ENCODE measurements around the gene TNNI3K. TPM values are rescaled to one million over a fixed set of nuclear protein-coding genes. Genes with fewer than 3 reads are reported as not detected.

TNNI3K gene
- polyA plus RNA-seq, 5 donors: 0.70 to 2.7 (median 1.3) TPM

DNA sequence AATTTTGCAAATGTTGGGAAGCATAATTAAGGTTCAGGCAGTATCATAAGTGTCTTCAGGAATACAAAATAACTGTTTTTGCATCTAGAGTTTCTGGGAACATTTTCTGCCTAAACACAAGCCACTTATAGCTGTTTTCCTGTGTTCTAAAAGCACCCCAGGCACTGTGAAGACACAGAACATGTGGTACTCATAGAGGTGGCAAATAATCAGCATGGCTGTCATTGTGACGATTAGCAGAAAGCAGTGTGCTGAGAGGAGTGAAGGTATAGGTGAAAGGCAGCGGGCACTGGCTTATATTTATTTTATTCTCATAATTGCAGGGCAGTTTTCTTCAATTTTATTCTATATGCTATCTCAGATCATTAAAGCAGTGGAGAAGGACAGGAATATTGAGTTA lies 157.7 kb downstream of the TNNI3K start:
- DNase-seq: no peak

DNA sequence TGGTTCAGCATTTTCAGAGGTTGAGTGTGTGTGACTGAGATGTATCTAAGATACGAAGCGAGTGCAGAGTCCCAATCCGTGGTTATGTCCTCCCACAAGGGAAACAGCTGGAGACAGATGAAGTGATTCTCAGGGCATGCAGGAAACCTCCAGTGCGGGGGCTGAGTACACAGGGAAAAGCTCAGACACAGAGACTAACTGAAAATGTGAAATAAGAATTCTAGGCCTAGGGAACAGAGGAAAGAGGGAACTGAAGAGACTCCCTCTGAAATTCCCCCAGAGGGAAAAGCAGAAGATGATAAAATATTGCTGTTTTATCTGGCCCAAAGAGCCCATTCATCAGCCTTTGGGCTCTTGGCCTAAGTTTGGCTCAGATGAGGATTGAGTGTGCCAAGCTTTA lies 160.4 kb downstream of the TNNI3K start:
- no peak for DNase-seq

DNA sequence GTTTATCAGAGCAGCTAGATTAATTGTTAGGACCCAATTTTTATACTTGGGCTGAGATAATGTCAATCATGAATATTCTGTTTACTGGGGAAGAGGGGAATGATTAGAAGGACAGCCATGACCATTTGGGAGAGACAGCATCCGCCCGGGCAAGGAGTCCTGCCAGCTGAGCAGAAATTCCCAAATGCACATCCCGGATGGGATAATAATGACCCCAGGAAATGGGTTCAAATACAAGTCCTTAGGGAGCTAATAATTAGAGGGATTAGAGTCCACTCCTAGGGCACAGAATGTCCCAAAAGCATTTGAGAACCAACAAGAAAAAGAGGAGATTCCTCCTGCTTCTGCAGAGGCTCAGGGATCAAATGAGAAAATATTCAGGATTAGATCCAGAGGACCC lies 161.3 kb downstream of the TNNI3K start:
- DNase-seq: no peak

GRCh38 chr1:74396933-74397332 lies 161.7 kb downstream of the TNNI3K start:
- no peak for DNase-seq

GRCh38 chr1:74399249-74399648 lies 164.1 kb downstream of the TNNI3K start:
- DNase-seq: no peak

DNA sequence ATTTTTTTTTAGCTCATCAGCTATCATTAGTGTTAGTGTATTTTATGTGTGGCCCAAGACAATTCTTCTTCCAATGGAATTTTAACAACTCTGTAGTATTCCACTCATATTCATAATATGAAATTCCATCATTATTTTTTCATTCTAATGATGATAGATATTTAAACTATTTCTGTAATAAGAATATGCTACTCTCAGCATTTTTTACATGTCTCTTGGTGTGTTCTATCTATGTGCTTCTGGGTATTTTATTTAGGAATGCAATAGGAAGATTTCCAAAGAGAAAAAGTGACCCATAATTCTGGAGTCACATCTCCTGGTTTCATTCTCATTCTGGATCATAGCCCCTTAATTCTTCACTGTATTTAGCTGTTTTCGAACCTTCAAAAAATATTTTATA lies 167.7 kb downstream of the TNNI3K start:
- no peak for DNase-seq

DNA sequence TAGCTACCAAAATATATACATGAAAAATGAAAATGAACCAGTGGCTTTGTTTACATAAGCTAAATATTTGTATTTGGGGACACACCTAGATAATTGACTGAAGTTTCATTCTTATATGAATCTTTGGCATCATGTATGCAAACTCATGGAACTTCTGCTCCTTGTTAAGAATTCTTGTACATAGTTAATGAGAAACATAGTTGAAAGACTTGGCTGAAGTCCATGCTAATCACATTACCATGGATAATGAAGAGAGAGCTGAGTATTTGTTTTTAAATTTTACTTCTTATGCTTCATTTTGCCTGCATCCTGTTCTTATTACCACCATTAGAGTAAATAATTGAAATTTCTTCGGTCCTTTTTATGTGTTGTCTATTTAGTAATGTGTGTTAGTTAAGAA lies 168.4 kb downstream of the TNNI3K start:
- peak in 1 of 2 donors; percentile 24 for DNase-seq

DNA sequence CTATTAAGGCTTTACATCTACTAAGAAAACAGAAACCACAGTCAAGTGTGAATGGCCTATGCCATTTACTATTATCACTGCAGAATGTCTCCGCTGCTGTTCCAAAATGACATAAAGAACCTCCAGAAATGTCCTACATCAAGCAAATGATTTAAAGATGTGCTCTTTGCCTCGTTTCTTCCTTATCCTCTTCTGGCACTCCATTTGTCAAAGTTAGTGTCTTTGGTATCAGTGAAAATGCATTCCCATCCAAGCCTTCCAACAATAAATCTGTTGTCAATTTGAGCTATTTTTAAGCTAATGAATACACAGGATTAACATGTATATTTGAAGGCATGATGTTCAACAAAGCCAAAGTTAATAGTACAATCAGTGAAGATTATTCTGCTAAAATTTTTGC lies 171.6 kb downstream of the TNNI3K start:
- DNase-seq: no peak

- no peak for DNase-seq
Observed at GRCh38 chr1:74407902-74408301, 172.7 kb downstream of the TNNI3K start.

DNA sequence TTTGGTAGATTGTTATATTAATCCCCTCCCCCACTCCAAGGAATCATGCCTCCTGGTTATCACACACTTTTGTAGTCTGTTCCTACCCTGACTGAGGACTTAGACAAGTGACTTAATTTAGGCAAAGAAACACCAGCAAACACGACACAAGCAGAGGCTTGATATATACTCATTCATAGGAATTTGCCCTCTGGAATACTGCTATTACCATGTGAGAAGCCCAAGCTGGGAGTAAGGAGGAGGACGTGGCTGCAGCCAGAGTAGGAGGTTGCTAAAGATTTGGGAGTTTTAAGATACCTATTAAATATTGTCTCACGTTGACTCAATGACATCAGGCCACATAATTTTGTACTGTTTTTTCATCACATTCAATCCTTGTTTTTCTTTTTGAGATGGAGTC lies 177.1 kb downstream of the TNNI3K start:
- DNase-seq: no peak

GRCh38 chr1:74415935-74416334 lies 180.7 kb downstream of the TNNI3K start:
- DNase-seq: no peak

DNA sequence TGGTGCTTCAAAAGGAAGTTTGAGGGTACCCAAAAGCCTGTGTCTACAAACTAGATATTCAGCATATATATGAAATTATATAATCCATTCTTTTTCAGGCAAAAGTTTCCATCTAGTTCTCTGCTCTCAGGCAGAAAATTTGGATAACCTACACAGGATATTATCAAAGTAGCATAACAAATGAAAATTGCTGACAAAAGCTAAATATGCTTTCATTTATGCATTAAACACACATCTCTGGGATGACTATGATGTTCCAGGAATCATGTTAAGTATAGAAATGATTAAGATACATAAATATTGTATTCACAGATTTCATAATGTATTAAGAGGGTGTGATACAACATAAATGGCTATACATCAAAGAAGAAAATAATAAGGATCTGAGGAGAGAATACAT lies 184.4 kb downstream of the TNNI3K start:
- DNase-seq: no peak

DNA sequence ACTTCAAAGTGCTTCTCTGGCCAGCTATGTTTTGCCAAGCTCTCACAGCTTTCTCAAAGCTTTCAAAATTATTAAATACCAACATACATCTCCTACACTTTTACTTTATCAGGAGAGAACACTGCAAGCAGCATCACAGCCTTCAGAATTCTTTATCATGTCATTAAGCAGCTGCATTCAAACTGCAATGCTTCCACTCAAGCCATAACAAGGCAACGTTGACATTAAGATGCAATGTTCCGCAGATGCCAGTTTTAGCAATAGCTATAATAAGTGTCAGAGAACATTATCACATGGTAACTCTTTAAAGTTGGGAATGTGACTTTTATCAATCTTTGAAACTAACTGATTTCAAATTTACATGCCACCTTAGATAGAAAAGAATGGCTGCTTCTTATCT lies 185.3 kb downstream of the TNNI3K start:
- no peak for DNase-seq

DNA sequence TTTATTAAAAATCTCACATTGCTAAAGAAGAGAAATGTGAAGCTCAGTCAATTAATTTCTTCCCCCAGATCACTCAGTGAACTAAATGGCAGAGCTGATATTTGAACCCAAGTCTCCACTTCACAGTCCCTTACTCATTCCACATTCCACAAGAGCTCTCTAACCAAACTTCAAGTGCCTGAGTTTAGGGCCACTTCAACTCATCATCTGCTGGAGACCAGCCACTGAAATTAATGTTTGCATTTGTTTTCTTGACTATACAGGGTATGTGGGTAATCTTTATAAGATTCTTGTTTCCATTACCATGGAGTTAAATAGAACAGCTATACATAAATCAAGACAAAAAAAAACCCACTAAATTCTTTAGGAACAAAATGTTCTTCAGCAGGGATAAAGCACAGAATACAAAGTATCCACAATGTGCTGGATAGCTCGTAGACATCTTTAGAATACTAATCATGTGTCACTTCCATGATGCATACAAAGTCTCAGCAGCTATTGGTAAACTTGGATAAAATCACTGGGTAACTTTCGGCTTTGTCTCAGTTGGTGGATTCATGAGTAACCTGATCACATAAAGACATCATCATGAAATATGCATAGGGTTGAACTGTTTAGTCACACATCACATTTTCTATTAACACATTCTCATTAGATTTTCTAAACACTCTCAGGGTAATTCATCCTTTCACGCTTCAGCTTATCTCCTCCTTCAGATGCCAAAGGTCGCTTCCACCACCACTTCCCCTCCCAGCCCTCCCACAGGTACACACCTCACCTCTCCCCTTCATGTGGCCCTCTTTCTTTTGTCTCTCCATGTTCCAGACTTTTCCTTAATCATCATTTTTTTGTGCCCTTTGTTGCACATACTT lies 187.5 kb downstream of the TNNI3K start:
- DNase-seq: no peak

GRCh38 chr1:74423471-74423870 lies 188.3 kb downstream of the TNNI3K start:
- no peak for DNase-seq

DNA sequence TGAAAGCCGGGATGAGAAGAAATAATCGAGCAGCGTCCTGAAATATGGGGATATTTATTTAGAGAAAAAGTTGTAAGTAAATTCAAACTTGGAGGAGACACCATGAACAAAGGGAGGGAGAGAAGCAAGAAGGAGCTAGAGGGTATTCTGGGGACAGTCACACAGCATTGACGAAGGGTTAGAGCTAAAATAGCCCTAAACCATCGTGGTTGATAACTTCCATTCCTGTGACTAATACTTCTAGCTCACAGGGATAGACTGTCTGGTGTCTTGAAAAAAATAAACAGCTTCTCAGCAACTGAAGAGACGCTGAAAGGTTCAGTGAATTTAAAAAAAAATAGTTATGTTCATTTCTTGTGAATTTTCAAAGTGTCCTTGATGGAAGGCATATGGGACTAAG lies 190.5 kb downstream of the TNNI3K start:
- no peak for DNase-seq

DNA sequence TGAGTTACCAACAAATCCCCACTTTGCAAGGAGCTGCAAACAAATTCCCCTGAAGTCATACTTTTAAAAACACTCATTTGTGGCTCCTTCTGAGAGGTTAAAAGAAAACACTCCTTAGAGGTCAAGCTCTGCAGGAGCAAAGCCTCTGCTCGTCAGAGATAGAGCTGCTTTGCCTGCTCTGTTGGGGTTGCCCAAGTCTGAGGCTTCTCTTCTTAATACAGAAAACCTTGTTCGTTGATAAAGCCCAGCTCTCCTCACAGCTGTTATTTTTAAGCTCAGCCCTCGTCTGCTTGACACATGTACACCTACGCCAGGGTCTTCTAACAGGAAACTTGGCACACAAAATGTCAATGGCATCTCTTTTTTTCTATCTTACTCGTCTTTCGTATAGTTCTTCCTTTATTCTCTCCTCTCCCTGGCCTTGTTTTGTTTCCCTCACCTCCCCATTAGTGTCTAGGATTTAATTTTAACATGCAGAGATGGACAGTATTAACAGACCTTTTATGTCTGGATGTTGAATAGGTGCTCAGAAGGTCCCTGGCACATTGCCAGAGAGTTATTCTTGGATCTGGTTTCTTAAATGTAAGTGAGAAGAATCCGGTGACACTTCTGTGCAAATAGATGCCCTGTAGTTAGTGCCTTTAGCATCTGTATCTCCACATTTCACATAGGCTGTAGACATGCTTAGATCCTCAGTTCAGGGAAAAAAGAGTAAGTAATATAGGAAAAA lies 191.2 kb downstream of the TNNI3K start:
- no peak for DNase-seq

DNA sequence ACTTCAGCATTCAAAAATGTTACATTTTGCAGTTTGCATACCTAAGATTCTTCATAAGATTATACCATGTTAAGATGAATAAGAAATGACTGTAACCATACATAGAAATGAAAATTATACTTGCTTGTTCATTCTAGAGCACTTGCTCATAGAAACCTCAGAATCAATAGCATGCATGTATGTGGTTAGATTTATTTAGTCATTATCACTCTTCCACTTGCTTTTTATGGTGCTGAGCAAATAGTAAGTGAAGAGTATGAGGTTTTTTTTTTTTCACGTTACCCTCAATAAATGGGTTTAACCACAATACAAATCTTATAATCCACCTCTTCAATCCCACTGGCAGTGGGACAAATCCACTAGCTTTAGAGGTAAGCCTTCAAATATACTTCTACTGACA lies 192.5 kb downstream of the TNNI3K start:
- DNase-seq: no peak

DNA sequence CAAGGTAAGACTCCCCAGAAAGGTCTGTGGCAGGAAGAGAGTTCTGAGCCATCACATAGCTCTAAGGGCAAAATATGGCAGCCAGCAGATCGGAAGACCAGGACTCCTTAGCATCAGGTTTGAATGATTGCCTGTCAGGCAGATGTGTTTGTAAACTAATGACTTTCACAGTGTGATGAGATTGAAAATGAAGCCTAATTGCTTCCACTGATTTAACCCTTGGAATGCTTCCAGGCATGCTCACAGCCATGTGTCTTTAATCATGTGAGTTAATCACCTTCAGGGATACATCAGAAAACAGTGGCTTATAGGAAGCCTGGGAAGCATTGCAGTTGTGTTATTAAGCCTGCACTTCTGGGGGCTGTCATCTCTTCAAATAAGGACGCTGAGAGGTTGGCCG lies 194.4 kb downstream of the TNNI3K start:
- DNase-seq: no peak

DNA sequence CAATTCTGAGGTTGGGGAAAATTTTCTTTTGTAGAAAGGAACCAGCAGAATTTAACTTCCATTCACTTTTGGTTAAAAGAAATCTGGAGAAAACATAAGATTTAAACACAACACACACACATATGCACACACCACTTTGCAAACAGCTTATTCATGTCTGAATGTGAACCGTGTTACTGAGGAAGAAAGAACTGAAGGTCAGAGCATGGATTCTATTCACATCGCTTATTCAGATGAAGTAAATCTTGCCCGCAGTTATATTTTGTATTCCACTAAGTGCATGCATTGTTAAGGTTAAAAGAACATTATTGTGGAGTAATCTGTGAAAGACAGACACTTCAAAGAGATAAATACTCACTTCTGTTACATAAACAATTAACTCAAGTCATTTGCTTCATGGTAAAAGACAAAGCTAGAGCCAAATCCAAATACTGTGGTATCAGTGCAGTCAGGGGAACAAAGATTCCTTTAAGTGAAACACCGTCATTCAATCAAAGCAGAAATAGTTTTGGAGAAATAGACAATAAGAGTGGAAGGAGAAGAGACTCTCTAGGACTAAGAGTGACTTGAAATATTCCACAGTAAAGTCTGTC lies 195.3 kb downstream of the TNNI3K start:
- no peak for DNase-seq

GRCh38 chr1:74431531-74431930 lies 196.3 kb downstream of the TNNI3K start:
- no peak for DNase-seq

DNA sequence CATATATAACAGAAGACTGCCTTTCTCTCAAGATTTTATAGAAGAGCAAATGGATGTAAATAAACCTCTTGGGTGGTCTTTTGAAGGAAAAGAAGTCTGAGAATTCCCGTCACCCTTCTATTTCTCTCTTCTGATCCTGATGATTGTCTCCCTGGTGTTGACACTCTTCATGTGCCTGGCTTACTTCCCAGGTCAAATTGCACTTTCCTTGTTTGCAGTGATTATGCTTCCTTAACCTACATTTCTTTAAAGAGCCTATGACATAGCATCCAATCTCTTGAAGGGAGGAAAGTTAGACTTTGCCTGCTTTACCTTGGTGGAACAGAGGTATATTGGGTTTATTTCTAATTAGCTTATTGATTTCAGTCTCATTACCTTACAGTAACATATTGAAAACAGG lies 197.1 kb downstream of the TNNI3K start:
- no peak for DNase-seq

GRCh38 chr1:74434321-74434720 lies 199.1 kb downstream of the TNNI3K start:
- no peak for DNase-seq
